Fibroblast of lung (primary cell): ENCODE results near the gene FCRL1.

Source experiments
- CTCF ChIP-seq, 2 donors: IDR thresholded peaks in 1 of 2; conservative IDR thresholded peaks in 1 of 2; 1 replicate in 1 of 2; 2 replicates in 1 of 2; pipeline ENCODE4 v1.5.1; 2011 to 2012; ENCODE audit warnings: low read length in 2 of 2, control low read depth in 1 of 2, inconsistent platforms in 1 of 2, low read depth in 1 of 2, mild to moderate bottlenecking in 1 of 2
- EZH2 ChIP-seq: IDR thresholded peaks from 2 replicates; pipeline ENCODE4 v1.5.1; 2012; ENCODE audit warnings: low read length, control low read depth, mild to moderate bottlenecking; ENCODE audit errors: missing control alignments

- TF ChIP-seq CTCF (conservative IDR thresholded peaks at IDR 0.05 in 1 of 2, IDR thresholded peaks at IDR 0.05 in 1 of 2; ENCODE audit: low read depth in 1 of 2, low read length in 2 of 2) (no peak), EZH2 (no peak)
Observed at GRCh38 chr1:157758018-157758417, 61.9 kb downstream of the FCRL1 start.
